HUES64 (cell line): ENCODE measurements around the gene PTGER3.

Source experiments
- H3K27ac ChIP-seq: 2 replicates; pipeline ENCODE4 v1.7.0; 2013; ENCODE audit warnings: low read depth, low read length, inconsistent platforms
- H3K27me3 ChIP-seq: 2 replicates; pipeline ENCODE4 v1.6.1; 2013; ENCODE audit warnings: mild to moderate bottlenecking, low read length; ENCODE audit not compliant: insufficient read depth
- H3K36me3 ChIP-seq: 2 replicates; pipeline ENCODE4 v1.6.1; 2013; ENCODE audit warnings: mild to moderate bottlenecking, low read length; ENCODE audit not compliant: insufficient read depth
- H3K4me1 ChIP-seq: 2 replicates; pipeline ENCODE4 v1.6.1; 2013; ENCODE audit warnings: mild to moderate bottlenecking, low read length, moderate library complexity; ENCODE audit not compliant: insufficient read depth
- H3K4me3 ChIP-seq: 2 replicates; pipeline ENCODE4 v1.5.1; 2013; ENCODE audit warnings: mild to moderate bottlenecking, low read length, moderate library complexity
- H3K9ac ChIP-seq: 2 replicates; pipeline ENCODE4 v1.6.1; 2013; ENCODE audit warnings: mild to moderate bottlenecking, low read depth, low read length
- H3K9me3 ChIP-seq: 2 replicates; pipeline ENCODE4 v1.6.1; 2013; ENCODE audit warnings: low read depth, low read length; ENCODE audit not compliant: insufficient read depth
- WGBS: fragments of 150-250, 120-280 bp; methylation state at CpG from one replicate; pipeline ENCODE4 v1.1.7; 2013; ENCODE audit warnings: missing lambda C conversion rate; 5-methylcytosine and 5-hydroxymethylcytosine counted together

The PTGER3 gene

DNA sequence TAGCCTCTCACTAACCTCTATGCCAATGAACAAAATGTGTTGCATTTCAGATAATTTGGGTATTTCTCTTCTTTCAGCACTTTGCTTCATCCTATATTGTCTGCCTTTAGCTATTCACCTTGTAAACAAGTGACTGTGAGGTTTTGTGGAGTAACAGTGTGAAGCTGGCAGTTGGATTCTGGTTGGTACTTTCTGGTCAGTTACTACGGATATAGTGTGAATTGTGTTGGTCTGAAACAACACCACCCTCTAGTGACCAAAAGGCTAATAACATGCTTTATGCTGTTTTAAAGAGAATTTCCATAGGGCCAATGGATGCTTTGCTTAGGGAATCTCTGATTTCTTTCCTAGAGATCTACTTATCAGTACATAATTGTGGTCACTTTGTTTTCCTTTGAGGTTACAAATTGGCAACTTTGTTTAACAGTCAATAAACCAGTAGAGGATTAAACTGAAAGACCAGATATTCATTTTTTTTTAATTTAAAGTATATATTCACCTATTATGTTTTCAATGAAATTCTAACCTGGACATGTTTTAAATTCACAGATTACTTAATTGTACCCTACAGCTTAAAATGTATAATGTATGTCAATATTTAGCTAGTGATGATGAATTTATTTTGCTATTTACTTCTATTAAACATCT lies 2.5 kb upstream of the PTGER3 start:
- Histone ChIP-seq H3K9ac (no peak overlapping the region), H3K27me3 (peaks cover 41% of the 10 kb centered on the region), H3K9me3 (no peaks in the 10 kb centered on the region), H3K36me3 (no peaks in the 10 kb centered on the region), H3K4me1 (peaks cover 8% of the 10 kb centered on the region; the same call in 1 of the 2 replicates), H3K4me3 (no peak overlapping the region), H3K27ac (no peak overlapping the region)
- 0% methylated on average over 1 of the region's 1 CpG for WGBS

DNA sequence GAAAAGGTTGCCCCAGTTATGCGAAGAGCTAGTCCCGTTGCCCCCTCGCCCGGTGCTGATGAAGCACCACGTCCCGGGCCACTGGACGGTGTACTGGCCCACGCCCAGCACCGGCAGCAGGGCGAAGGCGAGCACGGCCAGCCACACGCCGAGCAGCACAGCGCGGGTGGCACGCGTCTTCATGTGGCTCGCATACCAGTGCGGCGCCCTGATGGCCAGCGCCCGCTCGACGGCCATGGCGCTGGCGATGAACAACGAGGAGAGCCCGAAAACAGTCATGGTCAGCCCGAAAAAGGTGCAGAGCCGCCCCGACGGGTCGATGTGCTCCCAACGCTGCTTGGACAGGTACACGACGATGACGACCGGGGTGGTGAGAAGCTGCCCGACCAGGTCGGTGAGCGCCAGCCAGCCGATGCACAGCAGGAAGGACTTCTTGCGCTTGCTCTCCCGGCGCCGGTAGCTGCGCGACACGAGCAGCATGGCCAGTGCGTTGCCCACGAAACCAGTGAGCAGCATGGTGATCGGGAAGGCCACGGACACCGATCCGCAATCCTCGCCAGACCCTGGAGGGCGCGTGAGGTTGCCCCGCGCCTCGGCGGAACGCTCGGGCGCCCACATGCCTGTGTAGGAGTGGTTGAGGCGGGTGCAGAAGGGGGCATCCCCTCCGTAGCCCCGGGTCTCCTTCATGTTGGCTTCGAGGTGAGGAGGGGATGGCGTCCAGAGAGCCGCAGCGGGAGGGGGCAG lies 553 bp downstream of the PTGER3 start:
- no peaks in the 10 kb centered on the region for H3K9me3 ChIP-seq
- H3K9ac ChIP-seq, result peak overlapping the region; percentile 8; the same call in 1 of the 2 replicates
- H3K4me3 ChIP-seq, result peak overlapping the region; percentile 59
- no peak overlapping the region for H3K27ac ChIP-seq
- H3K4me1 ChIP-seq, result peaks cover 8% of the 10 kb centered on the region; the same call in 1 of the 2 replicates
- H3K27me3 ChIP-seq, result peaks cover 41% of the 10 kb centered on the region
- 42% methylated on average over 73 of the region's 73 CpGs for WGBS
- H3K36me3 ChIP-seq, result no peaks in the 10 kb centered on the region

DNA sequence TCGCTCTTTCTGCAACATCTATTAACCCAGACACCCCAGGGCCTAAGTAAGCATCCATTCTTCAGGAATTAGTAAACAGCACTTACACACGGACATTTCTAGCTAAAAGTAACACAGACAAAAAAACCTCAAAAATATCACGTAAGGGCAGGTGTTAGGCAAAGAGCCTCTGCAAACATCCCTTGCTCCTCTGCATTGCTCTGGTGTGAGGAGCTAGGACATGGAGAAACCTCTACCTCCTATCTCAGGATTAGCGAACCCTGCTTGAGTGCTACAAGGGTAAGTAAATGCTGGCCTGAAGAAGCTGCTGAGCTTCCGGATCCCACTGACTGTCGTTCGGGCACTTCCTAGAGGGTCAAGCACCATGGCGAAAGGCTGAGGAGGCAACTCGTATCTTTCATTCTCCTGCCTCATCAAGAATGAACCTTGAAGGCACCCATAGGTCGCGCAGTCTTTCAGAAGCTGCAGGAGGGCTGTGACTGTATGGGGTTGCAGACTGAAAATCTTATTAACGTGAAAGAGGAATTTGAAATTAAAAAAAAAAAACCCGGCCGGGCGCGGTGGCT lies 2.1 kb downstream of the PTGER3 start:
- H3K9ac ChIP-seq, result no peak overlapping the region
- H3K4me3 ChIP-seq, result no peak overlapping the region
- H3K27ac ChIP-seq, result no peak overlapping the region
- H3K9me3 ChIP-seq, result no peaks in the 10 kb centered on the region
- peaks cover 41% of the 10 kb centered on the region for H3K27me3 ChIP-seq
- H3K36me3 ChIP-seq, result no peaks in the 10 kb centered on the region
- H3K4me1 ChIP-seq, result peaks cover 8% of the 10 kb centered on the region; the same call in 1 of the 2 replicates
- WGBS, result 91% methylated on average over 16 of the region's 16 CpGs

DNA sequence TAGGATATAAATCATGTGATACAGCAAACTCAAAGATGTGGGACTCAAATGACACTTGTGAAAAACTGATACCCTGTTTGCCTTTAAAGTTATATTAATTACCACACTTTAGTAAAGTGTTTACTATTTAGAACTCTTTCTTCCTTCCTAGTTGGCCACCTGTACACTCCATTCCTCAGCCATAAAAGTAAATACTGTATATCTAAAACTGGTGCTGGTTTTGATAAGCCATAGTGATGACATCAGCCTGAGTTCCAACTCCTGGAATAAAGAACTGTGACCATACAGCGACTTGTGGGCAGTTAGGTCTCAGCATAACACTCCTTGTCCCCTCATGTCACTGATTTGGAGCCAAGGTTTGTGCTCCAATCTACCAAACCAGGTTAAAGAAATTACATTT lies 2.8 kb downstream of the PTGER3 start:
- H3K9ac ChIP-seq, result no peak overlapping the region
- no peak overlapping the region for H3K4me3 ChIP-seq
- peaks cover 41% of the 10 kb centered on the region for H3K27me3 ChIP-seq
- no peaks in the 10 kb centered on the region for H3K9me3 ChIP-seq
- no peaks in the 10 kb centered on the region for H3K36me3 ChIP-seq
- H3K4me1 ChIP-seq, result peaks cover 8% of the 10 kb centered on the region; the same call in 1 of the 2 replicates
- no peak overlapping the region for H3K27ac ChIP-seq
- 88% methylated on average over 1 of the region's 1 CpG for WGBS

DNA sequence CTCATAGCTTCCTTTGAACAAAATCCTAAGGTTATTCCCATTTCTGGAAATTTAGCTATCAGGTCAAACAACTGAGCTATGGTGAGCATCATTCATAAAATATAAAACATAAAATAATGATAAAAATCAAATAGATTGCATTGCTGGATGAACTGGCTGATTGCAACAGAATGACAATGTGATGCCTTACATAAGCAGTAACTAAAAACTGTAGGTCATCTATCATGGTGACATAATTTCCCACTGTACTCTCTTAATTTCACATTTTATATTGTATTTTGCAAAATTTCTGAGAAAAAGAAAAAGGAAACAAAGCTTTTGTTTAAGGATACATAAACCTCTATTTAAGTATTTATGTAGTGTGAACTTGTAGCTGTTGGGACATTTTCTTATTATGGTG lies 4.6 kb downstream of the PTGER3 start:
- no peak overlapping the region for H3K4me3 ChIP-seq
- H3K27me3 ChIP-seq, result peaks cover 26% of the 10 kb centered on the region
- H3K9ac ChIP-seq, result no peak overlapping the region
- peaks cover 2% of the 10 kb centered on the region; the same call in 1 of the 2 replicates for H3K4me1 ChIP-seq
- H3K36me3 ChIP-seq, result no peaks in the 10 kb centered on the region
- no peak overlapping the region for H3K27ac ChIP-seq
- H3K9me3 ChIP-seq, result no peaks in the 10 kb centered on the region

DNA sequence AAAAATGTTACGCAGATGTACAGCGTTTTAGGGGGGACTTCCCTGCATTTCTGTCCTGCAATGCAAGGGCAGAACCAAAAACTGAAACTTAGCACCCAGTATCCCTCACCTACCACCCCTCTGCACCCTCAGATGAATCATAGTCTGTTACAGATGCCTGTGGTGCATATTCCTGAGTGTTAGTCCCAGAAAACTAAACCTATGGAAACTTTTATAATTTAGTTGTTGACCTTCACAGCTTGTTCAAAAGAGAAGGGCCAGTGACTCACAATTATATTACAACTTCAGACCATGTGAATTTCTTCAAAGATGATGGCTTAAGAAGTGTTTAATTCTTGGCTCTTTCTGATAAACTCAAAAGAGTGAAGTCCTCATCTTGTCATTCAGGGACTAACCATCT lies 5.8 kb downstream of the PTGER3 start:
- Histone ChIP-seq H3K4me1 (no peaks in the 10 kb centered on the region), H3K27ac (no peak overlapping the region), H3K9ac (no peak overlapping the region), H3K9me3 (no peaks in the 10 kb centered on the region), H3K4me3 (no peak overlapping the region), H3K36me3 (no peaks in the 10 kb centered on the region), H3K27me3 (peaks cover 13% of the 10 kb centered on the region)
- whole genome bisulfite sequencing, result 91% methylated on average over 2 of the region's 2 CpGs

DNA sequence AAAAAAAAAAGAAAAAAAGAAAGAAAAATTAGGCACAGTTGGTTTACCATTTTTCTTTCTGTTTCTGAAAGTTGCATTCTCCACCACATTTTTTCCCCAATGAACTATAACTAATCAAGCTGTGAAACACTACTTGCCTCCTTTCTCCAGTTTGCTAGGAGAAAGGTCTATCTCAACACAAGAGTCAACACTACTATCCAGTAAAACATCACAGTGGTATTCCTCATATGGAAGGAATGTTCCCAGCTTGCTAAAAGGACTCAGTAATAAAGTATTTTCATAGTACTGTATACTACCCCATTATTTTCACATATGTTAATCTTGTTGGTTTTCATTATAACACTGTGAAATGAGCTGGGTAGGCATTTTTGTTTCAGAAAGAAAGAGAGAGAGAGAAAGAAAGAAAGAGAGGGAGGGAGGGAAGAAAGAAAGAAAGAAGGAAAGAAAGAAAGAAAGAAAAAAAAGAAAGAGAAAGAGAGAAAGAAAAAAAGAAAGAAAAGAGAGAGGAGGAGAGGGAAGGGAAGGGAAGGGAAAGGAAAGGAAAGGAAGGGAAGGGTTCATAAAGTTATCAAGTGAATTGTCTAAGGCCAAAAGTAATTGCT lies 7.9 kb downstream of the PTGER3 start:
- Histone ChIP-seq H3K4me3 (no peak overlapping the region), H3K27ac (no peak overlapping the region), H3K9me3 (no peaks in the 10 kb centered on the region), H3K4me1 (no peaks in the 10 kb centered on the region), H3K36me3 (no peaks in the 10 kb centered on the region), H3K9ac (no peak overlapping the region), H3K27me3 (no peaks in the 10 kb centered on the region)

DNA sequence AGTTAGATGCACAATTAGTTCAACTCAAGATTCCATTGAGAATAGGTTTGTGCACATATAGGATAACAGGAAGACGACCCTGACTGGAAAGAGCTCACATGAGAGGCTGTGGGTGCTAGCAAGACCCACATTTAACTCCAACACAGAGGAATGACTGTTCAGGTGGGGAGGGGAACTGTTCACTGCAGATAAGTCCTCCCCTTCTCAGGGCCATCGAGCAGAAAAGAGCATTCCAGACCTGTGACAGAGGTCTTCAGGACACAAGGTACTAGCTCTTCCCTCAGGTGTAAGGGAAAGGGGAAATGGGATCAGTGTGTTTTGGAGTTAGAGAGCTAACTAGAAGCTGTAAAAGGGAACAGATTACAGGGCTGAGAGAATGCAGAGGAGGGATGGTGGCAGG lies 8.7 kb downstream of the PTGER3 start:
- H3K36me3 ChIP-seq, result no peaks in the 10 kb centered on the region
- H3K27ac ChIP-seq, result no peak overlapping the region
- no peaks in the 10 kb centered on the region for H3K9me3 ChIP-seq
- no peaks in the 10 kb centered on the region for H3K27me3 ChIP-seq
- no peak overlapping the region for H3K9ac ChIP-seq
- no peak overlapping the region for H3K4me3 ChIP-seq
- no peaks in the 10 kb centered on the region for H3K4me1 ChIP-seq
- WGBS, result 77% methylated on average over 2 of the region's 2 CpGs

DNA sequence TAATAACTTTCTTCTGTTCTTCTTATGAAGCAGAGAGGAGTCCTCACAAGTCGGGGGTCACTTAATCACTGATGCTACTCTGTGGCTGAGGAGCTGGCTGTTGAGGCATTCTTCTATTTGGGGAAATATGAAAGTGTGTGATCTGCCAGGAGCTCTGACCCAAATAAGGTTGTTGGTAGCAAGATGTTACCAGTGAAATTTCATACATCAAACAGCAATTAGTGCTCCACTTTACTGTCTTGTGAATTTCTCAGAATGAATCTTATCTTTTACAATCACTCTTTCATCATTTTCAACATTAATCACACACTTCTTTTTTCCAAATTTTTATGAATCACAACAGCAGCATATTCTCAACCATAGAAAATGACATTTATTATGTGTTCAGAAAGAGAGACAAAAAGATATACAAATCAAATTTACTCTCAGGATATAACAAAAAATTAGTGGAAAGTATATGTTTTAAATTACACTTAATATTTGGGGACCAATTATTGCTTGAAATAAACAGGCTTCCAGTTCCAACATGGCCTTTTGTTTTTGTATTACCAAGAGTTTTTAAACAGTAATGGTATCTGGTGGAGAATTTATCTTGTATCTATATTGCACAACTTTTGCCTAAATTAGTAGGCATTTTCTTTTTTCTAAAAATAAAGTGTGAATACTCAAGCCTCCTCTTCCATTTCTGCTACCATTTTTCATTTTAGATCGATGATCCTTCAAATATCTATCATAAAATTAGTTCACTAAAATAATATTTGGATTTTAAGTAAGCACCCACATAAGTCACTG lies 9.6 kb downstream of the PTGER3 start:
- Histone ChIP-seq H3K4me1 (no peaks in the 10 kb centered on the region), H3K27me3 (no peaks in the 10 kb centered on the region), H3K36me3 (no peaks in the 10 kb centered on the region), H3K9me3 (no peaks in the 10 kb centered on the region), H3K4me3 (no peak overlapping the region), H3K27ac (no peak overlapping the region), H3K9ac (no peak overlapping the region)
- WGBS, result 100% methylated on average over 1 of the region's 2 CpGs

DNA sequence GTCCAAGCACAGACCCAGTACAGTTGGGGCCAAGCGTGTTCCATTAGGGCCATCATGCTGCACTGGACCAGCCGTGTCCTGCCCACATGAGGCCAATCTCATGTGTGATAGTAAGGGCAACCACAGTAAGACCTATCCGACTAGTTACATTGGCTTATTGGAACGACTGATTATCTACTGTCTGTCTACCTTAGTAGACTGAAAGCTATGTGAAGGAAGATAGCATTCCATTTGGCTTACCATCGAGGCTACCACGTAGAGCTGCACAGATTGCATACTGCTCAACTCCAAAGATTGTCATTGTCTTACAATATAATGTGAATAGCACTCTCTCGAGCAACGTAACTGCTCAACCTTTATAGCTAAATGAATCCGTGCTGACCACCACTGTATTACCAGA lies 10.6 kb downstream of the PTGER3 start:
- WGBS, result 91% methylated on average over 8 of the region's 9 CpGs
- Histone ChIP-seq H3K27me3 (no peaks in the 10 kb centered on the region), H3K4me1 (no peaks in the 10 kb centered on the region), H3K4me3 (no peak overlapping the region), H3K36me3 (no peaks in the 10 kb centered on the region), H3K27ac (no peak overlapping the region), H3K9ac (no peak overlapping the region), H3K9me3 (no peaks in the 10 kb centered on the region)

DNA sequence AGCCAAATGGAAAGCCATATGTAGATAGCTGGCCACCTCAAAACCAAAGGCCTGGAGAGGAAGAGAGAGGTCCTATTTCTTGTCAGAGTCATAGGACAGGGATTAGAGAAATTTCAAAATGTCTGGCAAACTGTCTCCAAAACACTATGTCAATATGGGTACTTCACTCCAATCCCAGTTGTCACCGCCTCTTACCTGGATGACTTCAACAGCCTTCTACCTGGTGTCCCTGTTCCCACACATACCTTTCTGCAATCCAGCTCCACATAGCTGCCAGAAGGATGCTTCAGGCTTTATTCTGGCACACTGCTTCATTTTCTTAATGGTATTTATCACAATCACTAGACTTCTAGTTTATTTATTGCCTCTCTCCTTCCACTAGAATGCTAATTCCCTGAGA lies 14.5 kb downstream of the PTGER3 start:
- Histone ChIP-seq H3K27ac (no peak overlapping the region), H3K4me1 (no peaks in the 10 kb centered on the region), H3K27me3 (no peaks in the 10 kb centered on the region), H3K4me3 (no peak overlapping the region), H3K9ac (no peak overlapping the region), H3K36me3 (no peaks in the 10 kb centered on the region), H3K9me3 (no peaks in the 10 kb centered on the region)
- 94% methylated on average over 1 of the region's 1 CpG for WGBS
